GM12864 (cell line): ENCODE data around the gene GART.

Experiments
- DNase-seq: peaks from one replicate; pipeline ENCODE4 v3.0.0-alpha.2; 2011; ENCODE audit warnings: low read depth
- H3K4me3 ChIP-seq: 2 replicates; pipeline ENCODE4 v1.5.1; 2011; ENCODE audit warnings: mild to moderate bottlenecking, low read depth, low read length, control low read depth
- CTCF ChIP-seq: IDR thresholded peaks from 2 replicates; pipeline ENCODE4 v1.5.1; 2011; ENCODE audit warnings: low read depth, mild to moderate bottlenecking, moderate library complexity, low read length, control low read depth, inconsistent platforms; ENCODE audit errors: missing control alignments

GART gene

GRCh38 chr21:33537212-33537611, 4.7 kb downstream of the GART start:
- no peak for DNase-seq
- no peak overlapping the region for H3K4me3 ChIP-seq
- TF ChIP-seq CTCF: no peak

GRCh38 chr21:33531007-33531406, 10.9 kb downstream of the GART start:
- no peak for DNase-seq
- H3K4me3 ChIP-seq: no peak overlapping the region
- no peak for TF ChIP-seq CTCF

- no peak for DNase-seq
- H3K4me3 ChIP-seq: no peak overlapping the region
- TF ChIP-seq CTCF: no peak
These were observed 19.0 kb downstream of the GART start for GRCh38 chr21:33522953-33523349.

GRCh38 chr21:33522297-33522952, 19.5 kb downstream of the GART start:
- no peak overlapping the region for H3K4me3 ChIP-seq
- TF ChIP-seq CTCF: no peak
- DNase-seq: no peak

GRCh38 chr21:33518899-33519298, 23.0 kb downstream of the GART start:
- H3K4me3 ChIP-seq: no peak overlapping the region
- DNase-seq: no peak
- no peak for TF ChIP-seq CTCF

GRCh38 chr21:33514229-33514628, 27.7 kb downstream of the GART start:
- no peak overlapping the region for H3K4me3 ChIP-seq
- no peak for DNase-seq
- no peak for TF ChIP-seq CTCF

- TF ChIP-seq CTCF: no peak
- H3K4me3 ChIP-seq: no peak overlapping the region
- no peak for DNase-seq
These were observed 29.4 kb downstream of the GART start for GRCh38 chr21:33512481-33512880.
